GM21528 (cell line): ENCODE results near the gene RARB.

ENCODE experiments used
- ATAC-seq: cut with Tn5 transposase; IDR thresholded peaks from one replicate; pipeline ENCODE4 v1.9.1; 2021; ENCODE audit warnings: mild to moderate bottlenecking, moderate library complexity; ENCODE audit not compliant: unreplicated experiment, low FRiP score

The RARB gene

DNA sequence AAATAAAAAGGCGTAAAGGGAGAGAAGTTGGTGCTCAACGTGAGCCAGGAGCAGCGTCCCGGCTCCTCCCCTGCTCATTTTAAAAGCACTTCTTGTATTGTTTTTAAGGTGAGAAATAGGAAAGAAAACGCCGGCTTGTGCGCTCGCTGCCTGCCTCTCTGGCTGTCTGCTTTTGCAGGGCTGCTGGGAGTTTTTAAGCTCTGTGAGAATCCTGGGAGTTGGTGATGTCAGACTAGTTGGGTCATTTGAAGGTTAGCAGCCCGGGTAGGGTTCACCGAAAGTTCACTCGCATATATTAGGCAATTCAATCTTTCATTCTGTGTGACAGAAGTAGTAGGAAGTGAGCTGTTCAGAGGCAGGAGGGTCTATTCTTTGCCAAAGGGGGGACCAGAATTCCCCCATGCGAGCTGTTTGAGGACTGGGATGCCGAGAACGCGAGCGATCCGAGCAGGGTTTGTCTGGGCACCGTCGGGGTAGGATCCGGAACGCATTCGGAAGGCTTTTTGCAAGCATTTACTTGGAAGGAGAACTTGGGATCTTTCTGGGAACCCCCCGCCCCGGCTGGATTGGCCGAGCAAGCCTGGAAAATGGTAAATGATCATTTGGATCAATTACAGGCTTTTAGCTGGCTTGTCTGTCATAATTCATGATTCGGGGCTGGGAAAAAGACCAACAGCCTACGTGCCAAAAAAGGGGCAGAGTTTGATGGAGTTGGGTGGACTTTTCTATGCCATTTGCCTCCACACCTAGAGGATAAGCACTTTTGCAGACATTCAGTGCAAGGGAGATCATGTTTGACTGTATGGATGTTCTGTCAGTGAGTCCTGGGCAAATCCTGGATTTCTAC is at the start of gene RARB:
TSS of gene RARB (plus strand) at position 322 of the 847 bp plus-strand sequence. CDS start at position 791, 469 bp downstream.
- ATAC-seq, result no peak

DNA sequence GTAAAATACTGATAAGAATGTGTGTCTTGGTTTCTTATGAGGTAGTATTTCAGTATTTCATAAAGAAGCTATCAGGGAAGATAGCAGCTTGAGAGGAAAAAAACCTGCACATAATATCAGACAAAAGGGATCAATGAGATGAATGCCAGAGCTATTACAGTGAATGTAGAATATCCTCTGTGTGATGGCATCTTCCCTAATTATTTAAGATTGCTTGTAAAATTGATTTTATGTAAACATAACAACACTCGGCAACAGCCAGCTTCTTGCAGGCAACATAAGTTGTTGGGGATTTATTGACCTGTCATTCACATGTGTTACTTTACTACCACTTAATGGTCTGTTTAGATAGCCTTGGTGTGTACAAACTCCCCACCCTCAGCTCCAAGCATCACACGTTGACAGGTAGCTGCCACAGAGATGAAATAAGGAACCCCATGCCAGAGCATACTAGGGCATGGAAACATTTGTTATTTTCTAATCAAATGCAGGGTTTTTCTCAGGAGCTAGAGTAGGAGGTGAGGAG is 49.2 kb upstream of the RARB start:
- no peak for ATAC-seq

DNA sequence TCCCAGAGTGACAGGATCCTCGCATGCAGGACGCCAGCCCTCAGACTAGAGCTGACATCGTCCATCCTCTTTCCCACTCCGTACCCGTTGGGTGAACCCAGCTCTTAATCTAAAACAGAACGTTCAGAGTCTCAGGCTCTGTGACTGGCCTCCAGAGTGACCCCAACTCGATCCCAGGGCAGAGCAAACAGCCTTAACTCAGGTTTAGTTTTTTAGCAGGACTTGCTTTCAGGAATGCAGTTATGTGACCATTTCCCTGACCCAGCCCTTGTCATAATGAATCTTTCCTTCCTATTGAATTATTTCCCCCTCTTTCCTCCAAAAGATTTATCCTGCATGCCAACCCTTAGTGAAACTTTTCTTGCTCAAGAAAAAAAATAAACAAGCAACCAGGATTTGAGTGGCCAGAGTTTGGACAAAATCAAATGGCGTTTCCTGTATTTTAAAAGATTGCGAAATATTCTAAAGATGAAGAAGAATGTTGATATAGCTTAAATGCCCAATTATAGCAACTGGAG is 47.8 kb upstream of the RARB start:
- ATAC-seq, result no peak

DNA sequence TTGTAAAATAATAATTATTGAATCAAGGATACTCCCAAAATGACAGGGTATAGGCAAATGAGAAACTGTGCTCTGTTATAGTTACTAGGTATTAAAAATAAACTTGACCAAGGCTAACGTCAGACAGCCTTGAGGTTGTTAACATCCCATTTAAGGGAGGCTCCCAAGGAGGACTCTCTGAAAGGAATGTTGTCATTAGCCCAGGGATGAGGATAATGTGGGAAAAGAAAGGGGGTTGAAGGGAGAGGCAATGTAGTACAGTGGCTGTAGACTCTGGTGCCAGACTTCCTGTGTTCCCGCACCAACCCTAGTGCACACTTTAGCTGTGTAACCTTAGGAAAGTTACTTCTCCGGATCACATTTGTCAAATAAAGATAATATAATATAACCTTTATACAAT is 47.0 kb upstream of the RARB start:
- ATAC-seq, result no peak

- ATAC-seq, result no peak
Measured at GRCh38 chr3:25384471-25384870, 43.6 kb upstream of the RARB start.

- no peak for ATAC-seq
Measured at GRCh38 chr3:25385807-25386460, 42.1 kb upstream of the RARB start.

DNA sequence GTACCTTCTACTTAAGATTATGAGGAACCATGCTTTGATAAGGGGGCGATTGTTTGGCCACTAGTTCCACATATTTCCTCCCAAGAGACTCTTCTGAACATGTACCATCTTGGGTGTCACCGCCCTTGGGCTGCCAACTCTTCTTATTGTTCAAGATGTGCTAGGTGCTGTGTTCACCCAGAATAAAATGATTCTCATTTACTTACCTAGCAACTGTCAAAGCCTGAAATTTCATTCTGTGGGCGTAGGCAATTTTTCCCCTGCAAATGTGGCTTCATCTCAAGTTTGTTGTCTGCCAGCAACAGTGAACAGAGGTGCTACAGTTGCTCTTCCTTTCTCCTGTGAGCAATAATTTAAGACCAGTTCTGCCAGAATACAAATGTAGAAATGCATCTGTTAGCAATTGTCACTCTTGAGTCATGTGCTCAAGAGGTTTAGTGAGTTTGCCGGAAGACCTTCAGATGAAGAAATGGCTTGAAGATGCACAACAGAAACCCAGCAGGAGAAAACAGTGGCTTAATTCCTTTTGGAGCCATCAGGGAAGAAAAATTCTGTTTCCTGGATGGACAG is 41.3 kb upstream of the RARB start:
- ATAC-seq, result no peak

GRCh38 chr3:25390605-25391004 is 37.5 kb upstream of the RARB start:
- no peak for ATAC-seq

DNA sequence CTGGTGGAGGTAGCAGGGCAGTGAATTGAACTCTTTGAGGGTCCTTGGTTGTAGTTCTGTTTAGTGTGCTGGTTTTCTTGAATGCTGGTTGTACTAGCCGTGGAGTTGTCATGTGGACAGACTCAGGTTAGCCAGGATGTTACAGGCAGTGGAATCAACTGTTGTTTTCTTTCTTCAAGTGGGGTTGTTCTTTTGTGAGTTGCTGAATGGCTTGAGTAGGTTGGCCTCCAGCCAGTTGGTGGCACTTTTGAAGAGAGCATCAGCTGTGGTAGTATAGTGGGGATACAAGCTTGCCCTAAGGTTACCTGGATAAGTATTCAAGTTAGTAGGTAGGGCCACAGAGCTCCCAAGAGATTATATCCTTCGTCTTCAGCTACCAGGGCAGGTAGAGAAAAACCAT is 31.8 kb upstream of the RARB start:
- no peak for ATAC-seq

DNA sequence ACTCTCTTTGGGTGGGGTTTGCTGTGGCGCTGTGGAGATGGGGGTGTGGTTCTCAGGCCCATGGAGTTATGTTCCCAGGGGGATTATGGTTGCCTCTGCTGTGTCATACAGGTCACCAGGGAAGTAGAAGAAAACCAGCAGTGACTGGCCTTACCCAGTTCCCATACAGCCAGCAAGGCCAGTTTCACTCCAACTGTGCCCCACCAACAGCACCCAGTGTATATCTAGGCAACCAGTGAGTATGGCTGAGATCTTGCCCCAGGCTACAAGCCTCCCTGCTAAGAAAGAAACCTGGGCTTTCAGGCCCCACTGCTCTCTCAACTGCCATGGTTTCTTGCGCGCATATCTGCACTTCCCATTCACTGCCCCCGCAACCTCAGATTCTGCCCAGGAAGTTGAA is 31.4 kb upstream of the RARB start:
- no peak for ATAC-seq

- no peak for ATAC-seq
Measured at GRCh38 chr3:25397150-25397549, 30.9 kb upstream of the RARB start.

DNA sequence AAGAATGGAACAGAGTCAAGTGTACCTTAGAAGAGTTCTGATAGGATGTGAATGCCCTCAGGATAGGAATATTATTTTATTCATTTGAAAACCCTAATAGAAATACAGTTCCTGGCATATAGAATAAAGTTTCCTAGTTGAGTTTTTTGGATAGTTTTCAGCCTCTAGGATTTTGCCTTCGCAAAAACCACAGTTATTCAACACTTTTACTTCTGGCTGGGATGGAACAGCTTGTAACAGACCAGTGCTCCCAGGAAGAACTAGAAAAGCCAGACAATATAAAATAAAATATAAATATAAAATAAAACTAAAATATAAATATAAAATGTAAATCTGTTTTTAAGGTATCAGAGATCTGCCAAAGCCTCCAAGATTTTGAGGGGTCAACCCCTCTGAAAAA is 27.5 kb upstream of the RARB start:
- no peak for ATAC-seq

- ATAC-seq, result no peak
Measured at GRCh38 chr3:25403968-25404367, 24.1 kb upstream of the RARB start.

DNA sequence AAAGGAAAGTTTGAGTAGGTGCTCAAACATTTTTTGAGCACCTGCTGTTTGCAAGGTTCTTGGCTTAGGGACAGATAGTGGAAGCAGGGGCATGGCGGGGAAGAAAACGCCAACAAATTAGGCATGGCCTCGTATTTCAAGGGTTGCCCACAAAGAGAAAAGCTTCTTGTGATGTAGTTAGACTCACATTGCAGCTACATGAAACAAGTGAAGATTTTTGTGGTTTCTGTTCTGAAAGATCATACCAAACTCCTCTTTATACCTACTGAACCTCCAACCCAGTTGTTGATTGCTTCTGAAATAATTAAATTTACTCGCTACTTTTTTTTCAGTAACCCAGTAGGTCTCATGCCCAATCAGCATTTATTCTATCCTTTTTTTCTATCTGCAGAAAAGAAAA is 23.5 kb upstream of the RARB start:
- ATAC-seq, result no peak

- ATAC-seq, result no peak
Measured at GRCh38 chr3:25405335-25405734, 22.7 kb upstream of the RARB start.

GRCh38 chr3:25410703-25411102 is 17.4 kb upstream of the RARB start:
- no peak for ATAC-seq

- no peak for ATAC-seq
Measured at GRCh38 chr3:25412269-25412668, 15.8 kb upstream of the RARB start.

DNA sequence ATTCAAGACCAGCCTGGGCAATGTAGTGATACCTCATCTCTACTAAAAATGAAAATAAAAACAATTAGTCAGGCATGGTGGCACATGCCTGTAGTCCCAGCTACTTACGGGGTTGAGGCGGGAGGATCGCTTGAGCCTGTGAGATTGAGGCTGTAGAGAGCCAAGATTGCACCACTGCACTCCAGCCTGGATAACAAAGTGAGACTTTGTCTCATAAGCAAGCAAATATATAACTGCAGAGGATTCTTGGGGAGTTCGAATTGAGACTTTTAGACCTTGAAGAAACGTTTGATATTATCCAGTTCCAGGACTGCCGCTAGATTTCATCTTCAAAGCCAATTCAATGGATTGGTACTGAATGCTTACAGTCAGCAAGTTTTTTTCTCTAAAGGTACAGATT is 11.9 kb upstream of the RARB start:
- ATAC-seq, result no peak

DNA sequence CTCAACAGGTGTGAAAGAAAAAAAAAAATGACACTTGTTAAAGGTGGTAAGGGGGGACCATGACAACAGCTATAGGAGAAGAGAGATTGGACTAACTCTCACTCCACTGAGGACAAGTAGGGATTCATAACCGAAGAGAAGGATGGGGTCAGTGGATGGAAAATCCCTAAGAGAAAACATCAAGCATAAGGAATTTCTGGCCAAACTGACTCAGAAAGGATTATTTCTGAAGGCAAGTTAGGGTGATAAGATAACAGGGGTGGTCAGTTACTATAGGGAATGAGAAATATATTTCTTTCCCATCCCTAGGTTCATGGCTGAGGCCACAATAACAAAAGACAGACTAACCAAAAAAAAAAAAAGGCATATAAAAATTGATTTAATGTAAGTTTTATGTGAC is 9.5 kb upstream of the RARB start:
- no peak for ATAC-seq

GRCh38 chr3:25419251-25419650 is 8.8 kb upstream of the RARB start:
- ATAC-seq, result no peak

GRCh38 chr3:25420147-25420546 is 7.9 kb upstream of the RARB start:
- ATAC-seq, result no peak
